Natural killer cell (primary cell): ENCODE data around the gene CSNK2A2. TPM values are rescaled to one million over a fixed set of nuclear protein-coding genes. Genes with fewer than 3 reads are reported as not detected.

Source experiments
- ATAC-seq, 3 donors: fragments of 150-1000 bp in 2 of 3; fragments of 200-7000 bp in 1 of 3; cut with Tn5 transposase; 1 replicate in 1 of 3; 2 replicates in 2 of 3; pipeline ENCODE4 v1.10.0; 2021; ENCODE audit warnings: mild to moderate bottlenecking in 2 of 3, moderate library complexity in 2 of 3
- DNase-seq, 2 donors: peaks; one replicate each; pipeline versions ENCODE4 v3.0.0 to v3.0.0-alpha.2; 2013 to 2021; ENCODE audit warnings: mixed read lengths in 1 of 2
- H3K27ac ChIP-seq: one replicate; pipeline ENCODE4 v1.5.1; 2013; ENCODE audit warnings: mild to moderate bottlenecking, low read length
- H3K27me3 ChIP-seq: one replicate; pipeline ENCODE4 v1.6.1; 2013; ENCODE audit warnings: low read length; ENCODE audit not compliant: control insufficient read depth, insufficient read depth
- H3K36me3 ChIP-seq: one replicate; pipeline ENCODE4 v1.6.1; 2013; ENCODE audit warnings: low read length; ENCODE audit not compliant: control insufficient read depth, insufficient read depth
- H3K4me1 ChIP-seq: one replicate; pipeline ENCODE4 v1.6.1; 2013; ENCODE audit warnings: low read length; ENCODE audit not compliant: control insufficient read depth, insufficient read depth
- H3K4me3 ChIP-seq: one replicate; pipeline ENCODE4 v1.5.1; 2013; ENCODE audit warnings: low read length
- H3K9me3 ChIP-seq: one replicate; pipeline ENCODE4 v1.6.1; 2013; ENCODE audit warnings: low read length; ENCODE audit not compliant: control insufficient read depth, insufficient read depth
- H3K27ac Mint-ChIP-seq, 2 donors: one replicate each; pipeline ENCODE4 v1.8.0; 2022; ENCODE audit warnings: mild to moderate bottlenecking in 2 of 2, mixed read lengths in 2 of 2, moderate library complexity in 1 of 2
- H3K27me3 Mint-ChIP-seq, 2 donors: one replicate each; pipeline ENCODE4 v1.8.0; 2022; ENCODE audit warnings: low read depth in 2 of 2, mixed read lengths in 2 of 2
- H3K36me3 Mint-ChIP-seq: one replicate; pipeline ENCODE4 v1.8.0; 2022; ENCODE audit warnings: mixed read lengths
- H3K4me1 Mint-ChIP-seq, 2 donors: one replicate each; pipeline ENCODE4 v1.8.0; 2022; ENCODE audit warnings: mixed read lengths in 2 of 2
- H3K4me3 Mint-ChIP-seq: one replicate; pipeline ENCODE4 v1.8.0; 2022; ENCODE audit warnings: mild to moderate bottlenecking, moderate library complexity, mixed read lengths
- H3K9me3 Mint-ChIP-seq, 2 donors: one replicate each; pipeline ENCODE4 v1.8.0; 2022; ENCODE audit warnings: mixed read lengths in 2 of 2
- WGBS: methylation state at CpG from one replicate; pipeline ENCODE4 v1.1.7; 2013; ENCODE audit warnings: missing lambda C conversion rate; ENCODE audit not compliant: insufficient coverage; 5-methylcytosine and 5-hydroxymethylcytosine counted together
- intact Hi-C: fragments of 100-400 bp; cut with micrococcal nuclease; formaldehyde crosslinking; loops from one replicate; pipeline ENCODE4 v1.14.2; 2022
- total RNA-seq, 4 donors: library from RNA; stranded (reverse); fragments of 120-200 nt in 1 of 4; gene quantifications; one replicate each; pipeline versions ENCODE4 v1.2.3 to v1.2.4, GENCODE V29; 2013 to 2022
- TF ChIP-seq, protein P1 (sequence below): fragments of 200-600 bp; IDR thresholded peaks from one replicate; pipeline ENCODE4 v1.8.0; 2022; ENCODE audit warnings: antibody characterized with exemption

CSNK2A2 gene
- total RNA-seq, 3 donors from 2014 or later (not counting 1 experiment from before 2014, with no cell fraction given), result 53.2 to 61.1 (median 59.9) TPM

DNA sequence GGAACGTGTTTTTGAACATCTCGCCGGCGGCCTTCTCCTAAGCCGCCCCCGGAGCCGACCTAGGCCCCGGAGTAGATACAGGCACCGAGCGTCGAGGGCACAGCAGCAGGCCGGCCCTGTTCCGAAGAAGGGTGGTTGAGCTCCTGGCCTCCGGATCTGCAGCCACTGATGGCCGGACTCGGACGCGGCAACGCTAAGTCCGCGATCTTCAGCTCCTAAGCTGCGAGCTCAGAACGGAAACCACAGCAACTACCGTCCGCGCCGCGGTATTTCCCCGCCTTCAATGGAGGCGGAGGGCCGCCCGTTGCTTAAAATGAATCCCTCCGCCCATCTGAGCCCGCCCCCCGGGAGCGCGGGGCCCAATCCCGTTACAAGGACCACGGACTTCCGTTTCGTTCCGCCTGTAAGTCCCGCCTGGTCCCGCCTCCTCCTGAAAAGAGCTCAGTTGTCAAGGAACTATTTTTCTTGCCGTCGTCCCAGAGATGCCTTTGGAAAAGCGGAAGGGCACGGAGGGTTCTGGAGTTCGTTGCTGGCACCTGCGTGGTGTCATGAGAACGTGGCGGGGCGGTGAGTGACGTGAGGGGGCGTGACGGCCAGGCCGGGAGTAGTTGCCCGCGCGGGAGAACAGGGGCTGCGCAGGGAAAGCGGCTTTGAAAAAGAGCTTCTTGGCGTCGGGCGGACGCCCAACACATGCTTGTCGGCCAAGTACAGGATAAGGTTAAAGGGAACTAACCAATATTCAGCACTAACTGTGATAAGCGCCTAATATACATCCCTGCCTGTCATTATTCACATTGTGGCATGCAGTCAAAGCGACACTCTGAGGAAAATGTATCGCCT, 68.6 kb downstream of the CSNK2A2 start, which contains the start of gene CFAP20:
TSS of gene CFAP20 (minus strand) at position 285 of the 840 bp plus-strand sequence. CDS start at position 19, 266 bp downstream.
- H3K27me3 ChIP-seq, result no peaks in the 10 kb centered on the region
- no peaks in the 10 kb centered on the region for H3K9me3 Mint-ChIP-seq
- H3K36me3 Mint-ChIP-seq, result no peaks in the 10 kb centered on the region
- peak; percentile 94 to 98 for DNase-seq
- H3K4me1 Mint-ChIP-seq, result peaks cover 42% of the 10 kb centered on the region in 2 donors
- H3K4me3 Mint-ChIP-seq, result peak within 1 kb of the TSS; percentile 99
- intact Hi-C loops, result loop anchor here (5.0 to 10.0 kb wide), 3 partner anchors 235 to 827 kb away; partner anchors contain the start of gene KATNB1
- peak within 1 kb of the TSS; percentile 88 for H3K27ac ChIP-seq
- H3K36me3 ChIP-seq, result no peaks in the 10 kb centered on the region
- TF ChIP-seq, protein P1, sequence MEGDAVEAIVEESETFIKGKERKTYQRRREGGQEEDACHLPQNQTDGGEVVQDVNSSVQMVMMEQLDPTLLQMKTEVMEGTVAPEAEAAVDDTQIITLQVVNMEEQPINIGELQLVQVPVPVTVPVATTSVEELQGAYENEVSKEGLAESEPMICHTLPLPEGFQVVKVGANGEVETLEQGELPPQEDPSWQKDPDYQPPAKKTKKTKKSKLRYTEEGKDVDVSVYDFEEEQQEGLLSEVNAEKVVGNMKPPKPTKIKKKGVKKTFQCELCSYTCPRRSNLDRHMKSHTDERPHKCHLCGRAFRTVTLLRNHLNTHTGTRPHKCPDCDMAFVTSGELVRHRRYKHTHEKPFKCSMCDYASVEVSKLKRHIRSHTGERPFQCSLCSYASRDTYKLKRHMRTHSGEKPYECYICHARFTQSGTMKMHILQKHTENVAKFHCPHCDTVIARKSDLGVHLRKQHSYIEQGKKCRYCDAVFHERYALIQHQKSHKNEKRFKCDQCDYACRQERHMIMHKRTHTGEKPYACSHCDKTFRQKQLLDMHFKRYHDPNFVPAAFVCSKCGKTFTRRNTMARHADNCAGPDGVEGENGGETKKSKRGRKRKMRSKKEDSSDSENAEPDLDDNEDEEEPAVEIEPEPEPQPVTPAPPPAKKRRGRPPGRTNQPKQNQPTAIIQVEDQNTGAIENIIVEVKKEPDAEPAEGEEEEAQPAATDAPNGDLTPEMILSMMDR, result no peak
- ATAC-seq, result peak; percentile 86 to 95 (median 94)
- peaks cover 25% of the 10 kb centered on the region for H3K4me1 ChIP-seq
- H3K27me3 Mint-ChIP-seq, result no peaks in the 10 kb centered on the region
- H3K27ac Mint-ChIP-seq, result peak within 1 kb of the TSS; percentile 93 to 95
- H3K9me3 ChIP-seq, result peaks cover 4% of the 10 kb centered on the region
- WGBS, result 1% methylated on average over 70 of the region's 70 CpGs
- peak within 1 kb of the TSS; percentile 94 for H3K4me3 ChIP-seq

DNA sequence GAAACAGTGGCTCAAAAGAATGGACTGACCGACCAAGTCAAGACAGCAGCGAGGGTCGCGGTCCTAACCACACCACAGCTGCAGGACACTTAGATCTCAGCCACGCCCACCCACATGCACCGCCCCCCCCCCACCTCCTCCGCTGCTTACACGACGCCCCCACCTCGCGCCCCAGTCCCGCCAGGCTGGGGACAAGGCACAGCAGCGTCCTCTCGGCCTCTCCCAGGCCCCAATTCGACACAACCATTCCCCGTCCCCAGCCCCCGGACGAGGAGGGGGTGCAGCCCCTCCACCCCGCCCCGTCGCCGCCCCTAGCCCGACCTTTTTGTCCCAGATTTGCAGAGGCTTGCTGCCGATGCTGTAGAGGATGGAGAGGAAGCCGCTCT, 69.2 kb downstream of the CSNK2A2 start:
- Mint-ChIP-seq H3K4me1 (peaks cover 48% of the 10 kb centered on the region in 2 donors), H3K4me3 (peak overlapping the region; percentile 99), H3K27ac (peak overlapping the region; percentile 93 to 95), H3K27me3 (no peaks in the 10 kb centered on the region), H3K9me3 (no peaks in the 10 kb centered on the region), H3K36me3 (no peaks in the 10 kb centered on the region)
- peaks cover 29% of the 10 kb centered on the region for H3K4me1 ChIP-seq
- TF ChIP-seq, protein P1, result no peak
- no peaks in the 10 kb centered on the region for H3K27me3 ChIP-seq
- H3K4me3 ChIP-seq, result peak overlapping the region; percentile 94
- no peaks in the 10 kb centered on the region for H3K36me3 ChIP-seq
- peak in 2 of 3 donors; percentile 1 to 3 for ATAC-seq
- DNase-seq, result peak in 1 of 2 donors; percentile 22
- WGBS, result under 1% methylated on average over 21 of the region's 25 CpGs
- intact Hi-C loops, result loop anchor here (5.0 to 10.0 kb wide), 3 partner anchors 234 to 826 kb away; partner anchors contain the start of gene KATNB1
- peaks cover 4% of the 10 kb centered on the region for H3K9me3 ChIP-seq
- peak overlapping the region; percentile 88 for H3K27ac ChIP-seq

DNA sequence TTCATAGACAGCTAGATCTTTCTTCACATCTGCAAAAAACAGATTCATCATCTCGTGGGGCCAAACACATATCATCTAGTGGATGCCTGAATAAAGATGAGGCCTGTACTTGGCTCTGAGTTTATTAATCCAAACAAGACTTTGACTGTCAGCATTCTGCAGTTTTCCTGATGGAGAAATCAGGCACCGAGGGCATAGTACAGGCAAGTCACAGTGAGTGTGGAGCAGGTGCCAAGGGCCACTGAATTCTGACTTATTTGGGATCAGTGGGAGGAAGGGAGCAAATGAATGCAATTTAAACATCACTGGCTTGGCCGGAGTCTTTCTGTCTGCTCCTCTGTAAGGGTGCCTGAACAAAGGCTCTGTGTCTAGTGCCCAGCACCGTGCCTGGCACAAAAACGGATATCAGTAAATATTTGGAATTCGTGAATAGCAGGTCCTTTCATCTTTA, 69.7 kb downstream of the CSNK2A2 start:
- Mint-ChIP-seq H3K27ac (peak overlapping the region; percentile 93 to 95), H3K4me3 (peak overlapping the region; percentile 99), H3K9me3 (no peaks in the 10 kb centered on the region), H3K36me3 (no peaks in the 10 kb centered on the region), H3K4me1 (peaks cover 50 to 51% of the 10 kb centered on the region in 2 donors), H3K27me3 (no peaks in the 10 kb centered on the region)
- ATAC-seq, result no peak
- Histone ChIP-seq H3K27ac (peak overlapping the region; percentile 41), H3K4me3 (peak overlapping the region; percentile 94), H3K36me3 (no peaks in the 10 kb centered on the region), H3K9me3 (peaks cover 4% of the 10 kb centered on the region), H3K27me3 (no peaks in the 10 kb centered on the region), H3K4me1 (peaks cover 29% of the 10 kb centered on the region)
- intact Hi-C loops, result loop anchor here (5.0 to 10.0 kb wide), 3 partner anchors 233 to 826 kb away; partner anchors contain the start of gene KATNB1
- TF ChIP-seq, protein P1, result no peak
- 26% methylated on average over 3 of the region's 6 CpGs for WGBS
- peak in 1 of 2 donors; percentile 34 for DNase-seq
